Liver (tissue), 9 donors: ENCODE measurements around the gene LIFR. TPM values are rescaled to one million over a fixed set of nuclear protein-coding genes. Genes with fewer than 3 reads are reported as not detected.
A peak's percentile ranks its signal among the peaks of the same experiment; 100 is the strongest.

ENCODE experiments used
- DNase-seq: peaks from one replicate; pipeline ENCODE4 v3.0.0-alpha.2; 2017; ENCODE audit warnings: low spot score
- H3K27ac ChIP-seq, 2 donors: one replicate each; pipeline ENCODE4 v1.7.0; 2013; ENCODE audit warnings: inconsistent platforms in 2 of 2, low read length in 2 of 2, control low read depth in 1 of 2, low read depth in 1 of 2, mild to moderate bottlenecking in 1 of 2
- H3K27me3 ChIP-seq, 4 donors: one replicate each; pipeline versions ENCODE4 v1.6.1 to v1.7.0; 2013; ENCODE audit warnings: low read length in 3 of 4, inconsistent platforms in 1 of 4, mild to moderate bottlenecking in 1 of 4, moderate library complexity in 1 of 4; ENCODE audit not compliant: control insufficient read depth in 4 of 4, insufficient read depth in 4 of 4
- H3K36me3 ChIP-seq, 4 donors: one replicate each; pipeline versions ENCODE4 v1.6.1 to v1.7.0; 2013; ENCODE audit warnings: low read length in 3 of 4, mild to moderate bottlenecking in 3 of 4, low read depth in 1 of 4, moderate library complexity in 1 of 4; ENCODE audit not compliant: control insufficient read depth in 4 of 4, insufficient read depth in 3 of 4
- H3K4me1 ChIP-seq, 4 donors: one replicate each; pipeline versions ENCODE4 v1.6.1 to v1.7.0; 2013; ENCODE audit warnings: low read length in 3 of 4, mild to moderate bottlenecking in 3 of 4, moderate library complexity in 1 of 4; ENCODE audit not compliant: control insufficient read depth in 4 of 4, insufficient read depth in 4 of 4
- H3K4me3 ChIP-seq, 3 donors: one replicate each; pipeline versions ENCODE4 v1.6.1 to v1.7.0; 2013; ENCODE audit warnings: low read length in 3 of 3, control low read depth in 1 of 3, low read depth in 1 of 3, mild to moderate bottlenecking in 1 of 3
- H3K9ac ChIP-seq, 2 donors: one replicate each; pipeline ENCODE4 v1.7.0; 2013; ENCODE audit warnings: low read length in 2 of 2, mild to moderate bottlenecking in 2 of 2, moderate library complexity in 2 of 2, control low read depth in 1 of 2, low read depth in 1 of 2
- H3K9me3 ChIP-seq, 4 donors: one replicate each; pipeline versions ENCODE4 v1.6.1 to v1.7.0; 2013; ENCODE audit warnings: low read length in 3 of 4; ENCODE audit not compliant: control insufficient read depth in 4 of 4
- ATF3 ChIP-seq: IDR thresholded peaks from 2 replicates; pipeline ENCODE4 v1.6.1; 2016; ENCODE audit warnings: antibody characterized with exemption
- CTCF ChIP-seq: fragments of 150-350 bp; IDR thresholded peaks from 2 replicates; pipeline ENCODE4 v1.5.1; 2017; ENCODE audit warnings: improper control_type of control experiment, low read depth, low read length; ENCODE audit not compliant: missing input control
- EGR1 ChIP-seq, 2 donors: IDR thresholded peaks; 2 replicates each; pipeline ENCODE4 v1.6.1; 2016 to 2018; ENCODE audit warnings: antibody characterized with exemption in 2 of 2, low read depth in 2 of 2
- FOXA2 ChIP-seq: IDR thresholded peaks from 2 replicates; pipeline ENCODE4 v1.6.1; 2016; ENCODE audit warnings: antibody characterized with exemption
- GABPA ChIP-seq, 2 donors: IDR thresholded peaks in 1 of 2; conservative IDR thresholded peaks in 1 of 2; 2 replicates each; pipeline ENCODE4 v1.6.1; 2016; ENCODE audit warnings: antibody characterized with exemption in 2 of 2, mild to moderate bottlenecking in 1 of 2, moderate library complexity in 1 of 2
- HNF4A ChIP-seq, 2 donors: conservative IDR thresholded peaks; 2 replicates each; pipeline ENCODE4 v1.6.1; 2016; ENCODE audit warnings: antibody characterized with exemption in 2 of 2, mild to moderate bottlenecking in 2 of 2
- HNF4G ChIP-seq: IDR thresholded peaks from 2 replicates; pipeline ENCODE4 v1.6.1; 2016; ENCODE audit warnings: antibody characterized with exemption
- JUND ChIP-seq, 2 donors: IDR thresholded peaks; 2 replicates each; pipeline ENCODE4 v1.6.1; 2016; ENCODE audit warnings: antibody characterized with exemption in 2 of 2
- MAX ChIP-seq: IDR thresholded peaks from 2 replicates; pipeline ENCODE4 v1.6.1; 2016; ENCODE audit warnings: antibody characterized with exemption
- NR2F2 ChIP-seq: IDR thresholded peaks from 2 replicates; pipeline ENCODE4 v1.6.1; 2016; ENCODE audit warnings: antibody characterized with exemption
- RAD21 ChIP-seq, 2 donors: IDR thresholded peaks; 2 replicates each; pipeline ENCODE4 v1.6.1; 2016; ENCODE audit warnings: antibody characterized with exemption in 2 of 2, mild to moderate bottlenecking in 2 of 2
- REST ChIP-seq: IDR thresholded peaks from 2 replicates; pipeline ENCODE4 v1.6.1; 2016; ENCODE audit warnings: antibody characterized with exemption, mild to moderate bottlenecking
- TAF1 ChIP-seq: conservative IDR thresholded peaks from 2 replicates; pipeline ENCODE4 v1.6.1; 2016; ENCODE audit warnings: antibody characterized with exemption, mild to moderate bottlenecking
- YY1 ChIP-seq: IDR thresholded peaks from 2 replicates; pipeline ENCODE4 v1.6.1; 2016; ENCODE audit warnings: antibody characterized with exemption, mild to moderate bottlenecking
- ZBTB33 ChIP-seq: IDR thresholded peaks from 2 replicates; pipeline ENCODE4 v1.6.1; 2016; ENCODE audit warnings: antibody characterized with exemption
- WGBS: extraction: QIAGEN DNeasy Blood & Tissue Kit; methylation state at CpG from one replicate; pipeline ENCODE4 v1.1.7; 2013; 5-methylcytosine and 5-hydroxymethylcytosine counted together
- polyA plus RNA-seq, 2 donors: library from polyadenylated mRNA; stranded (reverse) in 1 of 2; unstranded in 1 of 2; fragments of 200-250 nt in 1 of 2; fragments of >200 nt in 1 of 2; fragmentation: Nextera tagmentation in 1 of 2; extraction: Ambion mirVana in 1 of 2; gene quantifications; one replicate each; pipeline versions ENCODE4 v1.2.1 to v1.2.3, GENCODE V29; 2013 to 2015
- total RNA-seq, 2 donors: library from RNA; depleted of rRNA; stranded (reverse); fragments of >200 nt; gene quantifications; one replicate each; pipeline ENCODE4 v1.2.3, GENCODE V29; 2014
- donor health status: healthy.
- donor health status: healthy.
- donor health status: healthy.
- donor health status: healthy.
- donor health status: healthy.

The LIFR gene
- 10 to 100 TPM; 34.6 to 79.7 TPM for total RNA-seq
- polyA plus RNA-seq, result 10 to 100 TPM; 10.5 to 31.0 TPM

- peaks cover 1 to 13% (median 9%) of the 10 kb centered on the region in 4 donors for H3K4me1 ChIP-seq
- WGBS, result under 1% methylated on average over 88 of the region's 88 CpGs
- peak within 1 kb of the TSS; percentile 75 to 84 for H3K27ac ChIP-seq
- H3K36me3 ChIP-seq, result no peaks in the 10 kb centered on the region
- peak within 1 kb of the TSS in 1 of 2 donors; percentile 28 for H3K9ac ChIP-seq
- H3K4me3 ChIP-seq, result peak within 1 kb of the TSS; percentile 72 to 83 (median 82)
- H3K27me3 ChIP-seq, result peaks cover 0 to 4% (median under 1%) of the 10 kb centered on the region in 4 donors
- TF ChIP-seq RAD21 (IDR thresholded peaks at IDR 0.05) (peak in 1 of 2 donors; percentile 10), YY1 (peak; percentile 44), JUND (IDR thresholded peaks at IDR 0.05) (no peak), HNF4G (no peak), ZBTB33 (no peak)
- no peaks in the 10 kb centered on the region for H3K9me3 ChIP-seq
- peak; percentile 67 for DNase-seq
These were observed at the start of gene LIFR for GRCh38 chr5:38556599-38557307. TSS of gene LIFR (minus strand) at chr5:38556646. CDS start at chr5:38530647, 25,999 bp downstream.

GRCh38 chr5:38605610-38606009, 49.2 kb upstream of the LIFR start:
- 96% methylated on average over 7 of the region's 7 CpGs for WGBS
- TF ChIP-seq HNF4A (conservative IDR thresholded peaks at IDR 0.05), result no peak
- no peak for TF ChIP-seq CTCF
- TF ChIP-seq HNF4G, result no peak
- TF ChIP-seq NR2F2, result no peak
- TF ChIP-seq RAD21 (IDR thresholded peaks at IDR 0.05), result no peak
- TF ChIP-seq GABPA (IDR thresholded peaks at IDR 0.05 in 1 of 2, conservative IDR thresholded peaks at IDR 0.05 in 1 of 2), result no peak
- no peak for TF ChIP-seq YY1
- TF ChIP-seq REST, result no peak
- no peak for TF ChIP-seq EGR1 (IDR thresholded peaks at IDR 0.05; ENCODE audit: low read depth in 2 of 2)
- TF ChIP-seq FOXA2, result no peak
- TF ChIP-seq MAX, result no peak
- no peak for TF ChIP-seq TAF1
- TF ChIP-seq ZBTB33, result no peak
- no peak for TF ChIP-seq ATF3
- H3K27me3 ChIP-seq, result no peaks in the 10 kb centered on the region
- DNase-seq, result no peak
- peaks cover 0 to 3% (median 0%) of the 10 kb centered on the region in 4 donors for H3K9me3 ChIP-seq
- no peaks in the 10 kb centered on the region for H3K4me1 ChIP-seq
- H3K36me3 ChIP-seq, result no peaks in the 10 kb centered on the region
- H3K9ac ChIP-seq, result no peak overlapping the region
- no peak overlapping the region for H3K27ac ChIP-seq
- H3K4me3 ChIP-seq, result no peak overlapping the region
